Natural killer cell (primary cell): Measurements from ENCODE around the gene FTL. TPM values are rescaled to one million over a fixed set of nuclear protein-coding genes. Genes with fewer than 3 reads are reported as not detected.

Experiments
- ATAC-seq, 3 donors: fragments of 150-1000 bp in 2 of 3; fragments of 200-7000 bp in 1 of 3; cut with Tn5 transposase; 1 replicate in 1 of 3; 2 replicates in 2 of 3; pipeline ENCODE4 v1.10.0; 2021; ENCODE audit warnings: mild to moderate bottlenecking in 2 of 3, moderate library complexity in 2 of 3
- DNase-seq, 2 donors: peaks; one replicate each; pipeline versions ENCODE4 v3.0.0 to v3.0.0-alpha.2; 2013 to 2021; ENCODE audit warnings: mixed read lengths in 1 of 2
- H3K27ac ChIP-seq: one replicate; pipeline ENCODE4 v1.5.1; 2013; ENCODE audit warnings: mild to moderate bottlenecking, low read length
- H3K27me3 ChIP-seq: one replicate; pipeline ENCODE4 v1.6.1; 2013; ENCODE audit warnings: low read length; ENCODE audit not compliant: control insufficient read depth, insufficient read depth
- H3K36me3 ChIP-seq: one replicate; pipeline ENCODE4 v1.6.1; 2013; ENCODE audit warnings: low read length; ENCODE audit not compliant: control insufficient read depth, insufficient read depth
- H3K4me1 ChIP-seq: one replicate; pipeline ENCODE4 v1.6.1; 2013; ENCODE audit warnings: low read length; ENCODE audit not compliant: control insufficient read depth, insufficient read depth
- H3K4me3 ChIP-seq: one replicate; pipeline ENCODE4 v1.5.1; 2013; ENCODE audit warnings: low read length
- H3K9me3 ChIP-seq: one replicate; pipeline ENCODE4 v1.6.1; 2013; ENCODE audit warnings: low read length; ENCODE audit not compliant: control insufficient read depth, insufficient read depth
- H3K27ac Mint-ChIP-seq, 2 donors: one replicate each; pipeline ENCODE4 v1.8.0; 2022; ENCODE audit warnings: mild to moderate bottlenecking in 2 of 2, mixed read lengths in 2 of 2, moderate library complexity in 1 of 2
- H3K27me3 Mint-ChIP-seq, 2 donors: one replicate each; pipeline ENCODE4 v1.8.0; 2022; ENCODE audit warnings: low read depth in 2 of 2, mixed read lengths in 2 of 2
- H3K36me3 Mint-ChIP-seq: one replicate; pipeline ENCODE4 v1.8.0; 2022; ENCODE audit warnings: mixed read lengths
- H3K4me1 Mint-ChIP-seq, 2 donors: one replicate each; pipeline ENCODE4 v1.8.0; 2022; ENCODE audit warnings: mixed read lengths in 2 of 2
- H3K4me3 Mint-ChIP-seq: one replicate; pipeline ENCODE4 v1.8.0; 2022; ENCODE audit warnings: mild to moderate bottlenecking, moderate library complexity, mixed read lengths
- H3K9me3 Mint-ChIP-seq, 2 donors: one replicate each; pipeline ENCODE4 v1.8.0; 2022; ENCODE audit warnings: mixed read lengths in 2 of 2
- CTCF ChIP-seq: fragments of 200-600 bp; IDR thresholded peaks from one replicate; pipeline ENCODE4 v1.8.0; 2022; ENCODE audit warnings: antibody characterized with exemption
- WGBS: methylation state at CpG from one replicate; pipeline ENCODE4 v1.1.7; 2013; ENCODE audit warnings: missing lambda C conversion rate; ENCODE audit not compliant: insufficient coverage; 5-methylcytosine and 5-hydroxymethylcytosine counted together
- intact Hi-C: fragments of 100-400 bp; cut with micrococcal nuclease; formaldehyde crosslinking; loops from one replicate; pipeline ENCODE4 v1.14.2; 2022
- total RNA-seq, 4 donors: library from RNA; stranded (reverse); fragments of 120-200 nt in 1 of 4; gene quantifications; one replicate each; pipeline versions ENCODE4 v1.2.3 to v1.2.4, GENCODE V29; 2013 to 2022

The FTL gene
- total RNA-seq, 3 donors from 2014 or later (not counting 1 experiment from before 2014, with no cell fraction given) = 554 to 1,168 (median 1,024) TPM

GRCh38 chr19:49014123-49014869 lies 49.2 kb downstream of the FTL start:
- no peaks in the 10 kb centered on the region for H3K36me3 Mint-ChIP-seq
- no peaks in the 10 kb centered on the region for H3K9me3 Mint-ChIP-seq
- H3K4me3 Mint-ChIP-seq = no peak overlapping the region
- no peak for TF ChIP-seq CTCF
- intact Hi-C loops = no loop called here
- Histone ChIP-seq H3K36me3 (peaks cover 24% of the 10 kb centered on the region), H3K27ac (no peak overlapping the region), H3K9me3 (no peaks in the 10 kb centered on the region), H3K4me1 (peaks cover 19% of the 10 kb centered on the region), H3K4me3 (no peak overlapping the region), H3K27me3 (peaks cover 3% of the 10 kb centered on the region)
- 95% methylated on average over 32 of the region's 32 CpGs for WGBS
- H3K4me1 Mint-ChIP-seq = peaks cover 9 to 23% of the 10 kb centered on the region in 2 donors
- DNase-seq = no peak
- H3K27ac Mint-ChIP-seq = no peak overlapping the region
- H3K27me3 Mint-ChIP-seq = peaks cover 0 to 3% of the 10 kb centered on the region in 2 donors
- ATAC-seq = no peak

- H3K4me3 Mint-ChIP-seq = no peak overlapping the region
- H3K27me3 Mint-ChIP-seq = peaks cover 0 to 4% of the 10 kb centered on the region in 2 donors
- no peak for DNase-seq
- 92% methylated on average over 18 of the region's 18 CpGs for WGBS
- no peaks in the 10 kb centered on the region for H3K9me3 Mint-ChIP-seq
- intact Hi-C loops = no loop called here
- peaks cover 15 to 27% of the 10 kb centered on the region in 2 donors for H3K4me1 Mint-ChIP-seq
- H3K36me3 Mint-ChIP-seq = no peaks in the 10 kb centered on the region
- H3K27ac Mint-ChIP-seq = no peak overlapping the region
- no peak for TF ChIP-seq CTCF
- ATAC-seq = no peak
- H3K36me3 ChIP-seq = peaks cover 19% of the 10 kb centered on the region
- peaks cover 3% of the 10 kb centered on the region for H3K27me3 ChIP-seq
- H3K27ac ChIP-seq = no peak overlapping the region
- H3K4me3 ChIP-seq = no peak overlapping the region
- peaks cover 25% of the 10 kb centered on the region for H3K4me1 ChIP-seq
- no peaks in the 10 kb centered on the region for H3K9me3 ChIP-seq
Observed at GRCh38 chr19:49014870-49015255, 49.8 kb downstream of the FTL start.

GRCh38 chr19:49016067-49016839 lies 51.1 kb downstream of the FTL start:
- Histone ChIP-seq H3K4me3 (no peak overlapping the region), H3K9me3 (no peaks in the 10 kb centered on the region), H3K4me1 (peaks cover 33% of the 10 kb centered on the region), H3K36me3 (peaks cover 6% of the 10 kb centered on the region), H3K27ac (no peak overlapping the region), H3K27me3 (peaks cover 3% of the 10 kb centered on the region)
- Mint-ChIP-seq H3K27ac (no peak overlapping the region), H3K27me3 (peaks cover 0 to 7% of the 10 kb centered on the region in 2 donors), H3K4me1 (peaks cover 15 to 33% of the 10 kb centered on the region in 2 donors), H3K9me3 (no peaks in the 10 kb centered on the region), H3K36me3 (no peaks in the 10 kb centered on the region), H3K4me3 (peak overlapping the region; percentile 49)
- no peak for TF ChIP-seq CTCF
- WGBS = 95% methylated on average over 16 of the region's 29 CpGs
- ATAC-seq (no peak), DNase-seq (peak in 1 of 2 donors; percentile 6)
- intact Hi-C loops = no loop called here

Other genes with a start within 250 kb of the FTL start
- 1 to 10 TPM in 1 of 3 donors, under 1 TPM in 2; 0.56 to 1.2 (median 0.98) TPM for gene MAMSTR, start 245.6 kb upstream of the FTL start, total RNA-seq
- not detected for gene RASIP1, start 224.7 kb upstream of the FTL start, total RNA-seq
- gene IZUMO1, start 218.4 kb upstream of the FTL start, total RNA-seq = not detected
- under 1 TPM in 1 of 3 donors, not detected in 2; 0.18 TPM for gene FUT1, start 212.7 kb upstream of the FTL start, total RNA-seq
- gene FGF21, start 209.8 kb upstream of the FTL start, total RNA-seq = not detected
- gene BCAT2, start 154.3 kb upstream of the FTL start, total RNA-seq = 10 to 100 TPM; 11.4 to 14.5 (median 12.1) TPM
- gene HSD17B14, start 128.8 kb upstream of the FTL start, total RNA-seq = under 1 TPM in 1 of 3 donors, not detected in 2; 0.75 TPM
- 1 to 10 TPM; 2.5 to 6.5 (median 5.2) TPM for gene PLEKHA4, start 96.7 kb upstream of the FTL start, total RNA-seq
- 1,000 to 10,000 TPM in 2 of 3 donors, 100 to 1,000 TPM in 1; 942 to 1,308 (median 1,174) TPM for gene PPP1R15A, start 92.9 kb upstream of the FTL start, total RNA-seq
- gene TULP2, start 66.6 kb upstream of the FTL start, total RNA-seq = not detected
- gene NUCB1, start 65.0 kb upstream of the FTL start, total RNA-seq = 100 to 1,000 TPM; 163 to 192 (median 171) TPM
- not detected for gene DHDH, start 31.6 kb upstream of the FTL start, total RNA-seq
- gene BAX, start 10.4 kb upstream of the FTL start, total RNA-seq = 100 to 1,000 TPM; 117 to 133 (median 120) TPM
- gene GYS1, start 28.0 kb downstream of the FTL start, total RNA-seq = 10 to 100 TPM; 31.6 to 34.5 (median 34.4) TPM
- gene RUVBL2, start 28.6 kb downstream of the FTL start, total RNA-seq = 10 to 100 TPM; 23.6 to 28.3 (median 26.5) TPM
- gene LHB, start 51.8 kb downstream of the FTL start, total RNA-seq = 1 to 10 TPM in 1 of 3 donors, not detected in 2; 1.4 TPM
- gene CGB3, start 59.0 kb downstream of the FTL start, total RNA-seq = not detected
- not detected for gene CGB2, start 66.6 kb downstream of the FTL start, total RNA-seq
- gene CGB1, start 71.6 kb downstream of the FTL start, total RNA-seq = not detected
- gene CGB5, start 78.5 kb downstream of the FTL start, total RNA-seq = not detected
- not detected for gene CGB8, start 83.8 kb downstream of the FTL start, total RNA-seq
- not detected for gene CGB7, start 92.4 kb downstream of the FTL start, total RNA-seq
- gene NTF4, start 99.5 kb downstream of the FTL start, total RNA-seq = not detected
- not detected for gene KCNA7, start 107.4 kb downstream of the FTL start, total RNA-seq
- gene SNRNP70, start 120.1 kb downstream of the FTL start, total RNA-seq = 100 to 1,000 TPM; 244 to 312 (median 299) TPM
- 1 to 10 TPM; 6.2 to 8.8 (median 6.5) TPM for gene LIN7B, start 149.1 kb downstream of the FTL start, total RNA-seq
- gene C19orf73, start 153.8 kb downstream of the FTL start, total RNA-seq = 1 to 10 TPM; 2.3 to 2.7 (median 2.7) TPM
- 1 to 10 TPM; 5.3 to 5.5 (median 5.3) TPM for gene PPFIA3, start 154.2 kb downstream of the FTL start, total RNA-seq
- not detected for gene HRC, start 190.1 kb downstream of the FTL start, total RNA-seq
- gene TRPM4, start 192.5 kb downstream of the FTL start, total RNA-seq = under 1 TPM in 1 of 3 donors, not detected in 2; 0.20 TPM